ENCODE measurements around the gene ZNF425.
"Not testable (repeated sequence)": the region's sequence is repeated elsewhere in the genome, so short reads cannot be mapped to it uniquely, and the experiment has no call there.

The ZNF425 gene

GRCh38 chr7:149133028-149133710 lies 7.0 kb upstream of the ZNF425 start:
- DNase-seq = no peak

- DNase-seq = no peak
Observed at GRCh38 chr7:149130572-149131198, 4.6 kb upstream of the ZNF425 start.

GRCh38 chr7:149126662-149127266 lies 640 bp upstream of the ZNF425 start:
- peak; percentile 53 for DNase-seq

GRCh38 chr7:149125189-149125862 lies 798 bp downstream of the ZNF425 start:
- DNase-seq = no peak

- no peak for DNase-seq
Observed at GRCh38 chr7:149109969-149110368, 16.2 kb downstream of the ZNF425 start.

- DNase-seq = no peak
Observed at GRCh38 chr7:149104749-149105148, 21.4 kb downstream of the ZNF425 start.

- DNase-seq = no peak
Observed at GRCh38 chr7:149104214-149104613, 21.9 kb downstream of the ZNF425 start.

GRCh38 chr7:149103424-149103823 lies 22.7 kb downstream of the ZNF425 start:
- DNase-seq = no peak

- DNase-seq = no peak
Observed at GRCh38 chr7:149102666-149103065, 23.5 kb downstream of the ZNF425 start.

- DNase-seq = no peak
Observed at GRCh38 chr7:149100821-149101220, 25.3 kb downstream of the ZNF425 start.

GRCh38 chr7:149099058-149099457 lies 27.1 kb downstream of the ZNF425 start:
- no peak for DNase-seq

- no peak for DNase-seq
Observed at GRCh38 chr7:149097088-149097487, 29.0 kb downstream of the ZNF425 start.

GRCh38 chr7:149093228-149093627 lies 32.9 kb downstream of the ZNF425 start:
- DNase-seq = no peak

GRCh38 chr7:149092244-149092643 lies 33.9 kb downstream of the ZNF425 start:
- not testable (repeated sequence) for DNase-seq

- peak; percentile 92 for DNase-seq
Observed at GRCh38 chr7:149090397-149091195, 35.5 kb downstream of the ZNF425 start, which contains the start of gene ZNF786. TSS of gene ZNF786 (minus strand) at chr7:149090718. CDS start at chr7:149090640, 78 bp downstream.

GRCh38 chr7:149087376-149087775 lies 38.7 kb downstream of the ZNF425 start:
- no peak for DNase-seq

- no peak for DNase-seq
Observed at GRCh38 chr7:149085866-149086265, 40.3 kb downstream of the ZNF425 start.

- DNase-seq = no peak
Observed at GRCh38 chr7:149084407-149084806, 41.7 kb downstream of the ZNF425 start.

GRCh38 chr7:149081914-149082313 lies 44.2 kb downstream of the ZNF425 start:
- DNase-seq = no peak

GRCh38 chr7:149077594-149077993 lies 48.5 kb downstream of the ZNF425 start:
- DNase-seq = no peak

GRCh38 chr7:149075286-149075685 lies 50.8 kb downstream of the ZNF425 start:
- DNase-seq = no peak

- no peak for DNase-seq
Observed at GRCh38 chr7:149074116-149074885, 51.8 kb downstream of the ZNF425 start.

All from CD4-positive, alpha-beta T cell treated with Interleukin-15 for 1 hour (primary cell).